Esophagus squamous epithelium (tissue), 5 donors: ENCODE measurements around the gene TSKU. TPM values are rescaled to one million over a fixed set of nuclear protein-coding genes. Genes with fewer than 3 reads are reported as not detected.

Source experiments
- DNase-seq: peaks from one replicate; lab custom pipeline; 2025; lab: John Stamatoyannopoulos, UW
- H3K27ac ChIP-seq, 4 donors: fragments of 200-600 bp; sonication (generic); one replicate each; pipeline ENCODE4 v1.5.1; 2016 to 2019; ENCODE audit warnings: mild to moderate bottlenecking in 1 of 4
- H3K27me3 ChIP-seq, 4 donors: fragments of 200-600 bp; sonication (generic); 1 replicate in 3 of 4; 2 replicates in 1 of 4; pipeline versions ENCODE4 v1.5.1 to v1.6.0; 2017 to 2021; ENCODE audit warnings: antibody characterized with exemption in 1 of 4
- H3K36me3 ChIP-seq, 3 donors: fragments of 200-600 bp; sonication (generic); one replicate each; pipeline ENCODE4 v1.5.1; 2016 to 2019
- H3K4me1 ChIP-seq, 3 donors: fragments of 200-600 bp; sonication (generic); one replicate each; pipeline ENCODE4 v1.5.1; 2017 to 2019
- H3K4me3 ChIP-seq, 4 donors: fragments of 200-600 bp; sonication (generic); 1 replicate in 3 of 4; 2 replicates in 1 of 4; pipeline ENCODE4 v1.5.1; 2016 to 2019; ENCODE audit warnings: mild to moderate bottlenecking in 2 of 4, moderate library complexity in 1 of 4
- H3K9me3 ChIP-seq, 3 donors: fragments of 200-600 bp; sonication (generic); one replicate each; pipeline ENCODE4 v1.5.1; 2016 to 2019
- CTCF ChIP-seq, 6 experiments: fragments of 450-650 bp in 4 of 6; fragments of 200-600 bp in 2 of 6; sonication (generic) in 2 of 6; IDR thresholded peaks; one replicate each; pipeline ENCODE4 v1.5.1; 2016 to 2019; ENCODE audit warnings: antibody characterized with exemption in 6 of 6, mild to moderate bottlenecking in 4 of 6, moderate library complexity in 4 of 6
- POLR2A ChIP-seq, 4 donors: fragments of 450-650 bp; IDR thresholded peaks; one replicate each; pipeline ENCODE4 v1.6.1; 2017; ENCODE audit warnings: antibody characterized with exemption in 4 of 4, mild to moderate bottlenecking in 4 of 4, moderate library complexity in 3 of 4
- WGBS, 2 donors: methylation state at CpG; one replicate each; pipeline ENCODE4 v1.1.5; 2018; 5-methylcytosine and 5-hydroxymethylcytosine counted together
- intact Hi-C: fragments of 100-400 bp; cut with DNase I; formaldehyde crosslinking; loops from one replicate; pipeline ENCODE4 v1.15.0; 2022
- total RNA-seq, 4 donors: library from RNA; depleted of rRNA; stranded (reverse); fragments of >200 nt; gene quantifications; one replicate each; pipeline ENCODE4 v1.1.0, GENCODE V29; 2016
- donor health status: DM: yes; HTN: yes; CAD: no.

Gene TSKU
- total RNA-seq, 4 donors from 2014 or later, result 51.4 to 95.9 (median 88.4) TPM

- no peak overlapping the region for H3K27ac ChIP-seq
- no peak for TF ChIP-seq POLR2A (IDR thresholded peaks at IDR 0.05)
- TF ChIP-seq CTCF (IDR thresholded peaks at IDR 0.05), result no peak
These were observed 56.2 kb downstream of the TSKU start for GRCh38 chr11:76839311-76839710.

GRCh38 chr11:76841923-76842452 lies 58.8 kb downstream of the TSKU start:
- no peak overlapping the region for H3K27ac ChIP-seq
- intact Hi-C loops, result no loop called here
- peaks cover under 1 to 23% (median 14%) of the 10 kb centered on the region in 3 donors for H3K4me1 ChIP-seq
- TF ChIP-seq CTCF (IDR thresholded peaks at IDR 0.05) (no peak), POLR2A (IDR thresholded peaks at IDR 0.05) (no peak)
- no peak overlapping the region for H3K4me3 ChIP-seq
- WGBS, 2 donors, result 87 to 91% methylated on average over 4 of the region's 4 CpGs
- no peaks in the 10 kb centered on the region for H3K9me3 ChIP-seq
- no peak for DNase-seq
- H3K36me3 ChIP-seq, result no peaks in the 10 kb centered on the region
- H3K27me3 ChIP-seq, result peaks cover 0 to 15% (median 0%) of the 10 kb centered on the region in 4 donors

More at GRCh38 chr11:76839311-76839710, 56.2 kb downstream of the TSKU start:
- WGBS, 2 donors, result 11 to 25% methylated on average over 1 of the region's 1 CpG
- intact Hi-C loops, result no loop called here
- H3K36me3 ChIP-seq, result no peaks in the 10 kb centered on the region
- H3K4me3 ChIP-seq, result no peak overlapping the region
- no peak for DNase-seq
- peaks cover 13 to 49% (median 30%) of the 10 kb centered on the region in 3 donors for H3K4me1 ChIP-seq
- H3K9me3 ChIP-seq, result no peaks in the 10 kb centered on the region
- H3K27me3 ChIP-seq, result peaks cover 0 to 15% (median 0%) of the 10 kb centered on the region in 4 donors

GRCh38 chr11:76843907-76844306 lies 60.8 kb downstream of the TSKU start:
- Histone ChIP-seq H3K27ac (no peak overlapping the region), H3K27me3 (peaks cover 0 to 6% (median 0%) of the 10 kb centered on the region in 4 donors), H3K9me3 (no peaks in the 10 kb centered on the region), H3K36me3 (no peaks in the 10 kb centered on the region), H3K4me1 (peaks cover 0 to 4% (median 0%) of the 10 kb centered on the region in 3 donors), H3K4me3 (no peak overlapping the region)
- intact Hi-C loops, result no loop called here
- 93 to 94% methylated on average over 3 of the region's 3 CpGs for WGBS, 2 donors
- TF ChIP-seq POLR2A (IDR thresholded peaks at IDR 0.05) (no peak), CTCF (IDR thresholded peaks at IDR 0.05) (no peak)
- DNase-seq, result no peak

- no peak for TF ChIP-seq CTCF (IDR thresholded peaks at IDR 0.05)
- TF ChIP-seq POLR2A (IDR thresholded peaks at IDR 0.05), result no peak
- peaks cover 0 to under 1% (median 0%) of the 10 kb centered on the region in 3 donors for H3K4me1 ChIP-seq
- DNase-seq, result no peak
- no peaks in the 10 kb centered on the region for H3K9me3 ChIP-seq
- 78 to 93% methylated on average over 10 of the region's 10 CpGs for WGBS, 2 donors
- no peaks in the 10 kb centered on the region for H3K36me3 ChIP-seq
- intact Hi-C loops, result no loop called here
- no peak overlapping the region for H3K4me3 ChIP-seq
- H3K27ac ChIP-seq, result no peak overlapping the region
- peaks cover 0 to 6% (median 0%) of the 10 kb centered on the region in 4 donors for H3K27me3 ChIP-seq
These were observed 61.4 kb downstream of the TSKU start for GRCh38 chr11:76844511-76844910.

GRCh38 chr11:76845069-76845468 lies 61.9 kb downstream of the TSKU start:
- Histone ChIP-seq H3K9me3 (no peaks in the 10 kb centered on the region), H3K4me1 (peaks cover 0 to 4% (median 0%) of the 10 kb centered on the region in 3 donors), H3K36me3 (no peaks in the 10 kb centered on the region), H3K27me3 (peaks cover 0 to 6% (median 0%) of the 10 kb centered on the region in 4 donors), H3K27ac (no peak overlapping the region), H3K4me3 (no peak overlapping the region)
- intact Hi-C loops, result no loop called here
- TF ChIP-seq POLR2A (IDR thresholded peaks at IDR 0.05) (no peak), CTCF (IDR thresholded peaks at IDR 0.05) (no peak)
- DNase-seq, result no peak
- WGBS, 2 donors, result 75 to 87% methylated on average over 3 of the region's 3 CpGs
